ENCODE measurements around the gene LRRFIP1.

The LRRFIP1 gene

GRCh38 chr2:237720444-237720843 is 93.1 kb downstream of the LRRFIP1 start:
- no peak for TF ChIP-seq CTCF (conservative IDR thresholded peaks at IDR 0.05; ENCODE audit: low read length)
- no peak overlapping the region for H3K4me3 ChIP-seq (ENCODE audit: low read length)
- DNase-seq (ENCODE audit: low read depth), result no peak

- H3K4me3 ChIP-seq (ENCODE audit: low read length), result no peak overlapping the region
- peak; percentile 74 for DNase-seq (ENCODE audit: low read depth)
- TF ChIP-seq CTCF (conservative IDR thresholded peaks at IDR 0.05; ENCODE audit: low read length), result no peak
Measured at GRCh38 chr2:237720957-237721356, 93.6 kb downstream of the LRRFIP1 start.

- H3K4me3 ChIP-seq (ENCODE audit: low read length), result no peak overlapping the region
- no peak for DNase-seq (ENCODE audit: low read depth)
Measured at GRCh38 chr2:237721458-237721857, 94.1 kb downstream of the LRRFIP1 start.

GRCh38 chr2:237722616-237723015 is 95.2 kb downstream of the LRRFIP1 start:
- DNase-seq (ENCODE audit: low read depth), result no peak
- no peak overlapping the region for H3K4me3 ChIP-seq (ENCODE audit: low read length)
- no peak for TF ChIP-seq CTCF (conservative IDR thresholded peaks at IDR 0.05; ENCODE audit: low read length)

More at GRCh38 chr2:237721458-237721857, 94.1 kb downstream of the LRRFIP1 start:
- TF ChIP-seq CTCF (conservative IDR thresholded peaks at IDR 0.05; ENCODE audit: low read length), result no peak

GRCh38 chr2:237723023-237723422 is 95.6 kb downstream of the LRRFIP1 start:
- H3K4me3 ChIP-seq (ENCODE audit: low read length), result no peak overlapping the region
- no peak for TF ChIP-seq CTCF (conservative IDR thresholded peaks at IDR 0.05; ENCODE audit: low read length)
- no peak for DNase-seq (ENCODE audit: low read depth)

- TF ChIP-seq CTCF (conservative IDR thresholded peaks at IDR 0.05; ENCODE audit: low read length), result no peak
- DNase-seq (ENCODE audit: low read depth), result peak; percentile 44
Measured at GRCh38 chr2:237723602-237724001, 96.2 kb downstream of the LRRFIP1 start.

GRCh38 chr2:237724811-237725478 is 97.6 kb downstream of the LRRFIP1 start:
- no peak for DNase-seq (ENCODE audit: low read depth)
- no peak overlapping the region for H3K4me3 ChIP-seq (ENCODE audit: low read length)
- TF ChIP-seq CTCF (conservative IDR thresholded peaks at IDR 0.05; ENCODE audit: low read length), result no peak

More at GRCh38 chr2:237723602-237724001, 96.2 kb downstream of the LRRFIP1 start:
- no peak overlapping the region for H3K4me3 ChIP-seq (ENCODE audit: low read length)
